ENCODE measurements around the gene ABCC6. TPM values are rescaled to one million over a fixed set of nuclear protein-coding genes. Genes with fewer than 3 reads are reported as not detected.
"Not testable (repeated sequence)": the region's sequence is repeated elsewhere in the genome, so short reads cannot be mapped to it uniquely, and the experiment has no call there.

Gene ABCC6
- total RNA-seq, 1 experiment from 2014 or later = 2.9 TPM

DNA sequence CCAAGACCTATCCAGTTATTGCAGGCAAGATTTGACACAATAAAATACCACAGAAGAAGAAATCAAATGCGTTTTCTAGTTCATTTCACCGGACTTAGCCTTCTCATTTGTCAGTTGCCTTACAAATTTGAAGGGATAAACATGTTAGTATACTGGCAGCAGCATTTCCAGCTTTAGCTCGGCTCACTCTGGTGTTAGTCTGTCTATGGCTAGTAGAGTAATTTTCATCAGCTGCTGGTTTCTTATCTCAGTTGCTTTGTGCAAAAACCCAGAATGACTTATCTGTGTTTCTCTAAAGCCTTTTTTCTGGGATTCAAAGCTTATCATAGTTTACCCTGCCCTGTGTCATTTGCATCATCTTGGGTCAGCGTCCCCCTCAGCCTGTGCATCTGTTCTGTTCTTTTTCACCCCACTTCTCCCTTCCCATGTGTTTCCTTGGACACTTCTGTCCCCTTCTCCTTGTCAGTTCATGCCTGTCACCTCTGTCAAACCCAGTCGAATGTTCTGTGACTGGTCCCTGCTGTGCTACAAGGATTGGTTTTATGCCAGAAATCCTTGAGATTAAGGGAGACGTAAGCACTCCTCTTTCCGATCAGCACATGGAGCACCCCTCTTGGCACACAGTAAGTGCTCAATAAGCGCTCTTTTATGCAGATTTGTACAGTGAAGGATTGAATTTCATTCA, 23.4 kb upstream of the ABCC6 start:
- H3K27ac ChIP-seq (ENCODE audit: low read length); intact Hi-C loops (cut with micrococcal nuclease; ENCODE audit: unreplicated experiment); ATAC-seq; H3K9me3 ChIP-seq (ENCODE audit: control insufficient read depth, insufficient read depth, low read depth, low read length); POLR2A ChIA-PET; CTCF ChIA-PET; H3K27me3 ChIP-seq (ENCODE audit: control insufficient read depth, insufficient read depth, low read length); DNase-seq (ENCODE audit: low read depth, low spot score); BruUV-seq (replicated peaks); H3K36me3 ChIP-seq (ENCODE audit: control insufficient read depth, insufficient read depth, low read length); H3K4me3 ChIP-seq (ENCODE audit: low read depth in 2 of 2, low read length in 2 of 2); in situ Hi-C loops (cut with HindIII; ENCODE audit: low pct_unique_long_range_greater_than_20kb, low sequenced_read_pairs); H3K4me1 ChIP-seq (ENCODE audit: control insufficient read depth, insufficient read depth, low read length): not testable (repeated sequence)

DNA sequence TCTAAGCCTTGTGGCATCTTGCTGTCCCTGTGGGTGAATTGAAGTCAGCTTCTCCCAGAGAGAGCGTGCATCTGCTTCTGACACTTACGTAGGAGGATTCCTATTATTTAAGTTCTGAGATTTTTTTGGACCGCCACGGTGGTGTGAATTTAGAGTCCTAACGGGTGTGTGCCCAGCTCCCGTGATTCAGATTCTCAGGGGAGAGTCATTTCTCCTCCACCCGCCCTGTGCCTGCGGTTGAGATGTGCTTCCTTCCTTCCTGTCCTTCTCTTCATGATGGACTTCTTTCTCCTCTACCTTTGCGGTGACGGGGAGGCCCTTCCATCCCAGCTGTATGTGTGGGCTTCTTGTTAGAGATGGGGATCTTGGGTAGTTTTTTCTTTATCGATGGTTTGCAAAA, 20.6 kb upstream of the ABCC6 start:
- BruUV-seq (replicated peaks); DNase-seq (ENCODE audit: low read depth, low spot score); intact Hi-C loops (cut with micrococcal nuclease; ENCODE audit: unreplicated experiment); H3K4me1 ChIP-seq (ENCODE audit: control insufficient read depth, insufficient read depth, low read length); H3K27me3 ChIP-seq (ENCODE audit: control insufficient read depth, insufficient read depth, low read length); ATAC-seq; H3K27ac ChIP-seq (ENCODE audit: low read length); H3K9me3 ChIP-seq (ENCODE audit: control insufficient read depth, insufficient read depth, low read depth, low read length); H3K36me3 ChIP-seq (ENCODE audit: control insufficient read depth, insufficient read depth, low read length); H3K4me3 ChIP-seq (ENCODE audit: low read depth in 2 of 2, low read length in 2 of 2); POLR2A ChIA-PET; CTCF ChIA-PET; in situ Hi-C loops (cut with HindIII; ENCODE audit: low pct_unique_long_range_greater_than_20kb, low sequenced_read_pairs): not testable (repeated sequence)

DNA sequence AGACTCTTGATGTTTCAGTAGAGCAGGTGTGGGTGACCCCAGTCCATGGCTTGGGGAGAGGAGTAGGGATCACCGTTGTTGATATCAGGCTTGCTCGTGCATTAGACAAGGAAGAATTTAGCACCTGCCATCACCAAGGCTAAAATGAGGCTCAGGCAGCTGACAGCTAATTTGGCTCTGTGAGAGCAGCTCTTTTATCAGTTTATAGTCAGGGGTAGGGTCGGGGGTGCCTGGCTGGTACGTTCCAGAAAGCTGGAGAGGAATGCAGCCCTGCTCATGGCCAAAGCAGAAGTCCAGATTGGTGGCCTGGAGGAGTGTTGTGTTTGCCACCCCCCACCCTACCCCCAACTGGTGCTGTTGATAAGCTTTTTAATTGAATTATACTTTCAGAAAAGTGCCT, 17.4 kb upstream of the ABCC6 start:
- H3K36me3 ChIP-seq (ENCODE audit: control insufficient read depth, insufficient read depth, low read length); BruUV-seq (replicated peaks); ATAC-seq; intact Hi-C loops (cut with micrococcal nuclease; ENCODE audit: unreplicated experiment); CTCF ChIA-PET; H3K4me1 ChIP-seq (ENCODE audit: control insufficient read depth, insufficient read depth, low read length); H3K9me3 ChIP-seq (ENCODE audit: control insufficient read depth, insufficient read depth, low read depth, low read length); H3K27me3 ChIP-seq (ENCODE audit: control insufficient read depth, insufficient read depth, low read length); H3K27ac ChIP-seq (ENCODE audit: low read length); DNase-seq (ENCODE audit: low read depth, low spot score); H3K4me3 ChIP-seq (ENCODE audit: low read depth in 2 of 2, low read length in 2 of 2); POLR2A ChIA-PET; in situ Hi-C loops (cut with HindIII; ENCODE audit: low pct_unique_long_range_greater_than_20kb, low sequenced_read_pairs): not testable (repeated sequence)

DNA sequence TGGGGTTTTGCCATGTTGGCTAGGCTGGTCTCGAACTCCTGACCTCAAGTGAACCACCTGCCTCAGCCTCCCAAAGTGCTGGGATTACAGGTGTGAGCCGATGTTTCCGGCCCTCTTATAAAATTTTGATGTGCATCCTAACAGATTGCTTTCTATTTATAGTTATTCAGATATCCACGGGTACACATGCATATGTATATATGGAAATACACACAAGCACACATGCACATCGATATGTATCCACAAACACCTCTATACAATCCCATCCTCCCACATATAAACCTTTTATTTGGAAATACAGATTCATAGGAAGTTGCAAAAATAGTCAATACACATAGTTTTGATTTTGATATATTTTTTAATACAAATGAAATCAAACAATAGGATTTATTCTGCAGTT, 14.4 kb upstream of the ABCC6 start:
- H3K4me3 ChIP-seq (ENCODE audit: low read depth in 2 of 2, low read length in 2 of 2); DNase-seq (ENCODE audit: low read depth, low spot score); in situ Hi-C loops (cut with HindIII; ENCODE audit: low pct_unique_long_range_greater_than_20kb, low sequenced_read_pairs); H3K36me3 ChIP-seq (ENCODE audit: control insufficient read depth, insufficient read depth, low read length); CTCF ChIA-PET; POLR2A ChIA-PET; H3K27me3 ChIP-seq (ENCODE audit: control insufficient read depth, insufficient read depth, low read length); H3K27ac ChIP-seq (ENCODE audit: low read length); BruUV-seq (replicated peaks); intact Hi-C loops (cut with micrococcal nuclease; ENCODE audit: unreplicated experiment); ATAC-seq; H3K9me3 ChIP-seq (ENCODE audit: control insufficient read depth, insufficient read depth, low read depth, low read length); H3K4me1 ChIP-seq (ENCODE audit: control insufficient read depth, insufficient read depth, low read length): not testable (repeated sequence)

DNA sequence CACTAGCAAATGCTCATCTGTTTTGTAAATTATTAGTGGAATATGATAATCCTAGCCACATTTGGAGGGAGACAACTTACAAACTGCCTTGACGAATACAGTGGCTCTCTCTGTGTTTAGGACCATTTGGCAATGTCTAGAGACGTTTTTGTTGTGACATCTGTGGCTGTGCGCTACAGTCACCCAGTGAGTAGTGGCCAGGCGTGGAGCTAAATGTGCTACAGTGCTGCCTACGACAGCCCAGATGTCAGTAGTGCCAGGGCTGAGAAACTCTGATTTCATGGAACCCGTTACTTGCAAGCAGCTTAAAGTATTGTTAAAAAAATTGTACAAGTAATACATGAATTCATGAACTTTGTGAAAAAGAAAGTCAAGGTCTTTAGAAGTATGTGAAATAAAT, 13.8 kb upstream of the ABCC6 start:
- DNase-seq (ENCODE audit: low read depth, low spot score); H3K36me3 ChIP-seq (ENCODE audit: control insufficient read depth, insufficient read depth, low read length); intact Hi-C loops (cut with micrococcal nuclease; ENCODE audit: unreplicated experiment); BruUV-seq (replicated peaks); H3K4me1 ChIP-seq (ENCODE audit: control insufficient read depth, insufficient read depth, low read length); H3K9me3 ChIP-seq (ENCODE audit: control insufficient read depth, insufficient read depth, low read depth, low read length); H3K4me3 ChIP-seq (ENCODE audit: low read depth in 2 of 2, low read length in 2 of 2); ATAC-seq; H3K27ac ChIP-seq (ENCODE audit: low read length); H3K27me3 ChIP-seq (ENCODE audit: control insufficient read depth, insufficient read depth, low read length); CTCF ChIA-PET; POLR2A ChIA-PET; in situ Hi-C loops (cut with HindIII; ENCODE audit: low pct_unique_long_range_greater_than_20kb, low sequenced_read_pairs): not testable (repeated sequence)

DNA sequence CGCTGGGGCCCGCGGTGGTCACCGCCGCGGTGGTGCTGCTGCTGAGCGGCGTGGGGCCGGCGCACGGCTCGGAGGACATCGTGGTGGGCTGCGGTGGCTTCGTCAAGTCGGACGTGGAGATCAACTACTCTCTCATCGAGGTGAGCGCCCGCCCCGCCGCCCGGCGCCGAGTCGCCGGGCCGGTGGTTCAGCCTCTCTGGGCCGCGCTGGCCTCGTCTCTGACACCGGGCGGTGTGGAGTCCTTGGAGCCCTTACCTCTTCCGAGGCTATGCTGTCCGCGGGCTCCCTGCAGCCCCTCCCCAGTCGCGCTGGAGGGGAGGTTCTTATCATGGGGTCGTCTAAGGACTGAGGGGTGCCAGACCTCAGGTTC, 9.4 kb upstream of the ABCC6 start:
- intact Hi-C loops (cut with micrococcal nuclease; ENCODE audit: unreplicated experiment); H3K27ac ChIP-seq (ENCODE audit: low read length); H3K27me3 ChIP-seq (ENCODE audit: control insufficient read depth, insufficient read depth, low read length); H3K36me3 ChIP-seq (ENCODE audit: control insufficient read depth, insufficient read depth, low read length); H3K4me1 ChIP-seq (ENCODE audit: control insufficient read depth, insufficient read depth, low read length); BruUV-seq (replicated peaks); in situ Hi-C loops (cut with HindIII; ENCODE audit: low pct_unique_long_range_greater_than_20kb, low sequenced_read_pairs); POLR2A ChIA-PET; DNase-seq (ENCODE audit: low read depth, low spot score); H3K9me3 ChIP-seq (ENCODE audit: control insufficient read depth, insufficient read depth, low read depth, low read length); CTCF ChIA-PET: not testable (repeated sequence)
- peak; percentile 68 for ATAC-seq
- H3K4me3 ChIP-seq (ENCODE audit: low read depth in 2 of 2, low read length in 2 of 2) = peak overlapping the region in 1 of 2 experiments; percentile 22; a peak in 1 of 4 replicates

DNA sequence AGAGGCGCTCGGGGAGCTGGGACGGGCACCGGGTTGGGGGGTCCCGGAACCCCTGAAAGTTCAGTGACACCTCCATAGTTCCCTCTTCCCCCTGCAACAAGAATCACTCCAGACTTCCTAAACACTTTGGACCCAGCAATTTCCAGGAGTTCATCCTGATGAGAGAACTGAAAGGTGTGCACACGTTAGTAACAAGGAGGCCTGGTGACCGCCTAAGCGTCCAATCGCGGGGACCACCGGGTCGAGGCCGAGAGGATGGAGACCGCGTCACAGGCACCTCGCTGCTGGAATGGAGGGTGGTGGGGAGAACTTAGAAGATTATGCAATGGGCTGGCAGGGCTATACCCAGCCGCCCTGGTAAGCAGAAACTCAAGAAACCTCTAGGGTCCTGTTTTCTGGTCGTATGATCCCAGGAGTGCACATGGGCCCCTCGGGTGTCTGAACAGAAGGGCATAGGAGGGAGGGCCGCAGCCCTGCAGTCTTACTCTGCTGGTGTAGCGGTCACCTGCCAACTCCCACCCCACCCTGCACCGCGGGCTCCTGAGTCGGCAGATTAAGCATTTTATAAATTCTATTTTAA, 458 bp upstream of the ABCC6 start:
- H3K9me3 ChIP-seq (ENCODE audit: control insufficient read depth, insufficient read depth, low read depth, low read length); intact Hi-C loops (cut with micrococcal nuclease; ENCODE audit: unreplicated experiment); H3K36me3 ChIP-seq (ENCODE audit: control insufficient read depth, insufficient read depth, low read length); in situ Hi-C loops (cut with HindIII; ENCODE audit: low pct_unique_long_range_greater_than_20kb, low sequenced_read_pairs); BruUV-seq (replicated peaks); CTCF ChIA-PET; H3K4me1 ChIP-seq (ENCODE audit: control insufficient read depth, insufficient read depth, low read length); H3K27ac ChIP-seq (ENCODE audit: low read length); H3K27me3 ChIP-seq (ENCODE audit: control insufficient read depth, insufficient read depth, low read length); DNase-seq (ENCODE audit: low read depth, low spot score); POLR2A ChIA-PET: not testable (repeated sequence)
- H3K4me3 ChIP-seq (ENCODE audit: low read depth in 2 of 2, low read length in 2 of 2) = peak overlapping the region; percentile 15 to 39
- peak; percentile 66 for ATAC-seq
